ENCODE data around the gene TEX44.
"Not testable (repeated sequence)": the region's sequence is repeated elsewhere in the genome, so short reads cannot be mapped to it uniquely, and the experiment has no call there.

GRCh38 chr2:231570915-231571314, 21.7 kb upstream of the TEX44 start:
- TF ChIP-seq, protein P1, sequence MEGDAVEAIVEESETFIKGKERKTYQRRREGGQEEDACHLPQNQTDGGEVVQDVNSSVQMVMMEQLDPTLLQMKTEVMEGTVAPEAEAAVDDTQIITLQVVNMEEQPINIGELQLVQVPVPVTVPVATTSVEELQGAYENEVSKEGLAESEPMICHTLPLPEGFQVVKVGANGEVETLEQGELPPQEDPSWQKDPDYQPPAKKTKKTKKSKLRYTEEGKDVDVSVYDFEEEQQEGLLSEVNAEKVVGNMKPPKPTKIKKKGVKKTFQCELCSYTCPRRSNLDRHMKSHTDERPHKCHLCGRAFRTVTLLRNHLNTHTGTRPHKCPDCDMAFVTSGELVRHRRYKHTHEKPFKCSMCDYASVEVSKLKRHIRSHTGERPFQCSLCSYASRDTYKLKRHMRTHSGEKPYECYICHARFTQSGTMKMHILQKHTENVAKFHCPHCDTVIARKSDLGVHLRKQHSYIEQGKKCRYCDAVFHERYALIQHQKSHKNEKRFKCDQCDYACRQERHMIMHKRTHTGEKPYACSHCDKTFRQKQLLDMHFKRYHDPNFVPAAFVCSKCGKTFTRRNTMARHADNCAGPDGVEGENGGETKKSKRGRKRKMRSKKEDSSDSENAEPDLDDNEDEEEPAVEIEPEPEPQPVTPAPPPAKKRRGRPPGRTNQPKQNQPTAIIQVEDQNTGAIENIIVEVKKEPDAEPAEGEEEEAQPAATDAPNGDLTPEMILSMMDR (IDR thresholded peaks at IDR 0.05) = not testable (repeated sequence)
- not testable (repeated sequence) for TF ChIP-seq POLR2AphosphoS5, POLR2A, EP300 (IDR thresholded peaks at IDR 0.05)
